K562 (cell line): Measurements from ENCODE around the gene MADD. TPM values are rescaled to one million over a fixed set of nuclear protein-coding genes. Genes with fewer than 3 reads are reported as not detected.

Source experiments
- AFF4 ChIP-seq: sonication (generic); formaldehyde crosslinking; IDR thresholded peaks from 2 replicates; pipeline ENCODE4 v1.8.0; 2023; ENCODE audit warnings: mild to moderate bottlenecking, missing genetic modification reagents
- CBX5 ChIP-seq: IDR thresholded peaks from 2 replicates; pipeline ENCODE4 v1.6.1; 2014; ENCODE audit warnings: low read depth, borderline replicate concordance
- DDX20 ChIP-seq: fragments of 450-650 bp; IDR thresholded peaks from 2 replicates; pipeline ENCODE4 v1.6.1; 2016; ENCODE audit warnings: missing genetic modification characterization, low read depth, mild to moderate bottlenecking, missing compliant biosample characterization, moderate library complexity
- E2F3 ChIP-seq: fragments of 250-450 bp; sonication (Bioruptor Pico); IDR thresholded peaks from 2 replicates; pipeline ENCODE4 v1.4.0; 2020; ENCODE audit warnings: mild to moderate bottlenecking
- GMEB1 ChIP-seq: fragments of 250-450 bp; sonication (Bioruptor Pico); IDR thresholded peaks from 2 replicates; pipeline ENCODE4 v1.4.0; 2020; ENCODE audit warnings: mild to moderate bottlenecking
- KLF1 ChIP-seq: fragments of 450-650 bp; IDR thresholded peaks from 2 replicates; pipeline ENCODE4 v1.6.1; 2016; ENCODE audit warnings: missing genetic modification characterization, missing compliant biosample characterization
- NONO ChIP-seq, 2 experiments: fragments of 200-400 bp in 1 of 2; fragments of 450-650 bp in 1 of 2; formaldehyde crosslinking in 1 of 2; IDR thresholded peaks; 2 replicates each; pipeline ENCODE4 v1.6.1; 2017; ENCODE audit warnings: low read depth in 2 of 2, mild to moderate bottlenecking in 2 of 2, moderate library complexity in 2 of 2, low read length in 1 of 2
- PREB ChIP-seq: sonication (generic); formaldehyde crosslinking; IDR thresholded peaks from 2 replicates; pipeline ENCODE4 v1.8.1; 2023; ENCODE audit warnings: mild to moderate bottlenecking, missing genetic modification reagents
- TRIM28 ChIP-seq: fragments of 450-650 bp; IDR thresholded peaks from 2 replicates; pipeline ENCODE4 v1.6.1; 2017
- ZBTB12 ChIP-seq: fragments of 250-450 bp; sonication (Bioruptor Pico); IDR thresholded peaks from 2 replicates; pipeline ENCODE4 v1.4.0; 2020
- ZFP30 ChIP-seq: fragments of 250-450 bp; sonication (Bioruptor Pico); IDR thresholded peaks from 2 replicates; pipeline ENCODE4 v1.8.0; 2022; ENCODE audit warnings: moderate library complexity, mild to moderate bottlenecking, inconsistent platforms, borderline replicate concordance
- ZNF121 ChIP-seq: sonication (generic); formaldehyde crosslinking; conservative IDR thresholded peaks from 2 replicates; pipeline ENCODE4 v1.8.0; 2022; ENCODE audit warnings: missing genetic modification reagents
- ZNF444 ChIP-seq: fragments of 250-450 bp; sonication (Bioruptor Pico); IDR thresholded peaks from 2 replicates; pipeline ENCODE4 v1.4.0; 2020; ENCODE audit warnings: mild to moderate bottlenecking, moderate library complexity
- ZNF518B ChIP-seq: fragments of 250-450 bp; sonication (Bioruptor Pico); IDR thresholded peaks from 2 replicates; pipeline ENCODE4 v1.5.0; 2021; ENCODE audit warnings: mild to moderate bottlenecking, moderate library complexity
- polyA plus RNA-seq, 8 experiments: library from polyadenylated mRNA; depleted of rRNA in 4 of 8; stranded (reverse) in 5 of 8; unstranded in 3 of 8; fragments of >200 nt; fragmentation: Nextera tagmentation in 2 of 8; fragmentation: Illumina TruSeq in 1 of 8; extraction: Ambion mirVana in 2 of 8; extraction: Trizol in 1 of 8; gene quantifications; 2 replicates each; pipeline versions ENCODE4 v1.2.1 to v1.2.3, GENCODE V29; 2011 to 2014; ENCODE audit warnings: inconsistent platforms in 1 of 8, missing spikeins in 1 of 8
- total RNA-seq, 7 experiments: library from RNA; depleted of rRNA in 6 of 7; stranded (reverse); fragments of >200 nt in 6 of 7; fragmentation: Illumina TruSeq in 2 of 7; extraction: Trizol in 2 of 7; gene quantifications; 2 replicates each; pipeline versions ENCODE4 v1.2.1 to v1.2.3, GENCODE V29; 2011 to 2021; ENCODE audit warnings: low replicate concordance in 1 of 7

The MADD gene
- total and polyA plus RNA-seq, 9 of the 15 experiments (the other 6 are each of a cell fraction or from before 2014, with no cell fraction given): 0.68 to 57.6 (median 33.6) TPM

- TF ChIP-seq DDX20 (tag) (no peak), AFF4 (no peak; the same call in 1 of the 2 replicates), ZBTB12 (CRISPR knock-in tag) (no peak), ZNF121 (CRISPR knock-in tag) (no peak), PREB (CRISPR knock-in tag) (no peak), CBX5 (no peak), E2F3 (CRISPR knock-in tag) (no peak), ZFP30 (CRISPR knock-in tag) (no peak), ZNF444 (CRISPR knock-in tag) (no peak), GMEB1 (CRISPR knock-in tag) (peak; percentile 51), KLF1 (tag) (no peak), NONO (IDR thresholded peaks at IDR 0.05; ENCODE audit: low read depth in 2 of 2, low read length in 1 of 2) (peak; percentile 18 to 97; a peak in 3 of 4 replicates), ZNF518B (CRISPR knock-in tag) (no peak), TRIM28 (no peak)
These were observed at the start of gene MADD (continued) for GRCh38 chr11:47269829-47270305.
